A673 (cell line): ENCODE results near the gene EPB41L5.

Experiments
- EZH2 ChIP-seq: fragments of 200-600 bp; sonication (generic); IDR thresholded peaks from 2 replicates; pipeline ENCODE4 v1.6.1; 2017; ENCODE audit warnings: borderline replicate concordance, low read depth, mild to moderate bottlenecking, mixed read lengths, antibody characterized with exemption, low read length; ENCODE audit not compliant: poor library complexity, severe bottlenecking
- TF ChIP-seq, protein P1 (sequence below): fragments of 300-800, 200-600 bp; sonication (generic); conservative IDR thresholded peaks from 2 replicates; pipeline ENCODE4 v1.5.1; 2017; ENCODE audit warnings: low read depth, mild to moderate bottlenecking, antibody characterized with exemption, low read length, moderate library complexity, mixed read lengths

DNA sequence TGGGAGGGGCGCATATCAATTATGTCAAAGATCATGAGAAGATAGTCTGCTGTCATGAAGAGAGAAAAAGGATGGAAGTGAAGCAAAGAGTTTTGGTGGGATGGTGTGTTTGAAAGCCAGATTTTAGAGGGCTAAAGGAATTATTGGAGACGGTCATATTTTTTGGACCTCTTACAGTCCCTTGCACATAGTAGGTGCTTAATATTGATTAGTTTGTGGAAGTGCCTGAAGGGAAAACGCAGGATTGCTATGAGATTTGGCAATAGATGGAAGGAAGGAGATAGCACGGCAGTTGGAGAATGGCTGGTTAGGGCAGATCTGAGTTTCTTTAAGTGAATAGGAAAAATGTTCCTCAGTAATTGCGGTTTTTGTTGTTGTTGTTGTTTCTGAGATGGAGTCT, 15.9 kb downstream of the EPB41L5 start:
- TF ChIP-seq, protein P1, sequence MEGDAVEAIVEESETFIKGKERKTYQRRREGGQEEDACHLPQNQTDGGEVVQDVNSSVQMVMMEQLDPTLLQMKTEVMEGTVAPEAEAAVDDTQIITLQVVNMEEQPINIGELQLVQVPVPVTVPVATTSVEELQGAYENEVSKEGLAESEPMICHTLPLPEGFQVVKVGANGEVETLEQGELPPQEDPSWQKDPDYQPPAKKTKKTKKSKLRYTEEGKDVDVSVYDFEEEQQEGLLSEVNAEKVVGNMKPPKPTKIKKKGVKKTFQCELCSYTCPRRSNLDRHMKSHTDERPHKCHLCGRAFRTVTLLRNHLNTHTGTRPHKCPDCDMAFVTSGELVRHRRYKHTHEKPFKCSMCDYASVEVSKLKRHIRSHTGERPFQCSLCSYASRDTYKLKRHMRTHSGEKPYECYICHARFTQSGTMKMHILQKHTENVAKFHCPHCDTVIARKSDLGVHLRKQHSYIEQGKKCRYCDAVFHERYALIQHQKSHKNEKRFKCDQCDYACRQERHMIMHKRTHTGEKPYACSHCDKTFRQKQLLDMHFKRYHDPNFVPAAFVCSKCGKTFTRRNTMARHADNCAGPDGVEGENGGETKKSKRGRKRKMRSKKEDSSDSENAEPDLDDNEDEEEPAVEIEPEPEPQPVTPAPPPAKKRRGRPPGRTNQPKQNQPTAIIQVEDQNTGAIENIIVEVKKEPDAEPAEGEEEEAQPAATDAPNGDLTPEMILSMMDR: no peak
- no peak for TF ChIP-seq EZH2
